ENCODE results near the gene PANK4. TPM values are rescaled to one million over a fixed set of nuclear protein-coding genes. Genes with fewer than 3 reads are reported as not detected.

The PANK4 gene
- total and polyA plus RNA-seq, 9 of the 15 experiments (the other 6 are each of a cell fraction or from before 2014, with no cell fraction given): 0.93 to 55.6 (median 31.5) TPM

GRCh38 chr1:2561446-2561845 is 35.0 kb upstream of the PANK4 start:
- ATAC-seq: no peak
- whole genome bisulfite sequencing (ENCODE audit: insufficient coverage, low coverage, missing lambda C conversion rate): 34% methylated on average over 10 of the region's 11 CpGs

More at GRCh38 chr1:2561446-2561845, 35.0 kb upstream of the PANK4 start:
- Histone ChIP-seq H2AFZ (ENCODE audit: low read depth, low read length) (no peak overlapping the region), H3K9me1 (ENCODE audit: control insufficient read depth, insufficient read depth, low read length) (no peaks in the 10 kb centered on the region), H3K27ac (ENCODE audit: extremely low read depth, low read depth, low read length) (no peak overlapping the region), H4K20me1 (replicated peaks; ENCODE audit: control insufficient read depth, insufficient read depth, low read length) (no peaks in the 10 kb centered on the region), H3K9me3 (replicated peaks; ENCODE audit: control insufficient read depth, insufficient read depth, low read depth, low read length) (no peaks in the 10 kb centered on the region), H3K4me1 (replicated peaks in 1 of 2; ENCODE audit: control insufficient read depth in 2 of 2, insufficient read depth in 2 of 2, low read length in 2 of 2) (peaks cover 14 to 77% of the 10 kb centered on the region in 2 experiments), H3K4me2 (ENCODE audit: insufficient read depth, low read length) (no peak overlapping the region), H3K9ac (ENCODE audit: insufficient read depth in 1 of 2, low read depth in 2 of 2, low read length in 2 of 2) (peak overlapping the region in 1 of 2 experiments; percentile 70; a peak in 2 of 4 replicates), H3K79me2 (ENCODE audit: control insufficient read depth, insufficient read depth, low read length) (no peaks in the 10 kb centered on the region), H3K27me3 (ENCODE audit: control insufficient read depth in 2 of 2, insufficient read depth in 2 of 2, low read length in 2 of 2) (peaks cover 20 to 33% of the 10 kb centered on the region in 2 experiments), H3K36me3 (ENCODE audit: control insufficient read depth, insufficient read depth, low read length) (no peaks in the 10 kb centered on the region), H3K4me3 (no peak overlapping the region)
- in situ Hi-C loops (cut with MboI): no loop called here
- CTCF ChIA-PET (ENCODE audit: low intra/inter-chr PET ratio): interaction anchor here (0.6 kb wide), 1 partner anchor 13 kb away, joined by 3 read pairs; no protein-coding TSS in a partner anchor
- POLR2A ChIA-PET: interaction anchor here (0.5 to 3.3 kb wide), 9 partner anchors 9 to 1200 kb away, joined by 3 to 13 read pairs (median 3); partner anchors contain the start of gene PRXL2B
- BruUV-seq (replicated peaks): no TSS peak
- no peak for DNase-seq (ENCODE audit: extremely low read depth in 1 of 4, low spot score in 3 of 4)
- TF ChIP-seq MAX (CRISPR knock-in tag; IDR thresholded peaks at IDR 0.05) (peak; percentile 46; the same call in 1 of the 2 replicates), FOXM1 (IDR thresholded peaks at IDR 0.05; ENCODE audit: low read depth) (no peak), FOXM1 (CRISPR knock-in tag; IDR thresholded peaks at IDR 0.05; ENCODE audit: low read depth) (no peak), ZNF780A (CRISPR knock-in tag; IDR thresholded peaks at IDR 0.05) (no peak)
- intact Hi-C loops (cut with micrococcal nuclease): no loop called here
- no peak for FAIRE-seq
